CD14-positive monocyte (primary cell): ENCODE results near the gene CLDN8. TPM values are rescaled to one million over a fixed set of nuclear protein-coding genes. Genes with fewer than 3 reads are reported as not detected.

Experiments used
- DNase-seq, 3 donors: peaks; one replicate each; pipeline ENCODE4 v3.0.0-alpha.2; 2011 to 2022
- H2AFZ ChIP-seq: 2 replicates; pipeline ENCODE4 v1.6.0; 2012; ENCODE audit warnings: mild to moderate bottlenecking, low read depth, low read length, inconsistent platforms; ENCODE audit not compliant: insufficient read depth, poor library complexity, severe bottlenecking
- H3K27ac ChIP-seq, 2 donors: 1 replicate in 1 of 2; 2 replicates in 1 of 2; pipeline ENCODE4 v1.5.1; 2012 to 2013; ENCODE audit warnings: low read length in 2 of 2, control low read depth in 1 of 2, inconsistent platforms in 1 of 2, low read depth in 1 of 2, mild to moderate bottlenecking in 1 of 2
- H3K27me3 ChIP-seq, 2 donors: one replicate each; pipeline versions ENCODE4 v1.6.0 to v1.6.1; 2011 to 2013; ENCODE audit warnings: low read length in 2 of 2; ENCODE audit not compliant: control insufficient read depth in 2 of 2, insufficient read depth in 2 of 2
- H3K36me3 ChIP-seq, 2 donors: replicated peaks in 1 of 2; 1 replicate in 1 of 2; 2 replicates in 1 of 2; pipeline versions ENCODE4 v1.5.1 to v1.6.1; 2012 to 2013; ENCODE audit warnings: low read length in 2 of 2, control low read depth in 1 of 2, inconsistent platforms in 1 of 2, mild to moderate bottlenecking in 1 of 2; ENCODE audit not compliant: insufficient read depth in 2 of 2, control insufficient read depth in 1 of 2
- H3K4me1 ChIP-seq, 2 donors: 1 replicate in 1 of 2; 2 replicates in 1 of 2; pipeline versions ENCODE4 v1.5.1 to v1.6.1; 2012 to 2013; ENCODE audit warnings: low read length in 2 of 2, control low read depth in 1 of 2, inconsistent platforms in 1 of 2, mild to moderate bottlenecking in 1 of 2, moderate library complexity in 1 of 2; ENCODE audit not compliant: insufficient read depth in 2 of 2, control insufficient read depth in 1 of 2
- H3K4me2 ChIP-seq: replicated peaks from 2 replicates; pipeline ENCODE3; 2012; ENCODE audit warnings: low read length, moderate library complexity, mild to moderate bottlenecking; ENCODE audit not compliant: poor library complexity, severe bottlenecking; ENCODE audit errors: extremely low read depth
- H3K4me3 ChIP-seq, 3 experiments: fragments of 200-600 bp in 1 of 3; sonication (generic) in 1 of 3; replicated peaks in 1 of 3; 1 replicate in 2 of 3; 2 replicates in 1 of 3; pipeline ENCODE4 v1.5.1; 2011 to 2013; ENCODE audit warnings: low read length in 3 of 3, mild to moderate bottlenecking in 3 of 3, control low read depth in 2 of 3, low read depth in 2 of 3, inconsistent platforms in 1 of 3, moderate library complexity in 1 of 3
- H3K79me2 ChIP-seq: 2 replicates; pipeline ENCODE4 v1.6.0; 2012; ENCODE audit warnings: mild to moderate bottlenecking, control low read depth, inconsistent platforms, low read length, moderate library complexity; ENCODE audit not compliant: insufficient read depth
- H3K9ac ChIP-seq: 2 replicates; pipeline ENCODE4 v1.6.0; 2017; ENCODE audit warnings: low read length, mild to moderate bottlenecking; ENCODE audit not compliant: insufficient read depth, poor library complexity, severe bottlenecking
- H3K9me3 ChIP-seq, 2 donors: replicated peaks in 1 of 2; 1 replicate in 1 of 2; 2 replicates in 1 of 2; pipeline versions ENCODE4 v1.5.1 to v1.6.1; 2012 to 2013; ENCODE audit warnings: low read length in 2 of 2, control low read depth in 1 of 2; ENCODE audit not compliant: control insufficient read depth in 1 of 2, insufficient read depth in 1 of 2
- H4K20me1 ChIP-seq: 2 replicates; pipeline ENCODE4 v1.6.0; 2012; ENCODE audit warnings: mild to moderate bottlenecking, low read length, control low read depth, moderate library complexity; ENCODE audit not compliant: insufficient read depth
- H3K27ac Mint-ChIP-seq, 7 donors: one replicate each; pipeline ENCODE4 v1.8.0; 2020; ENCODE audit warnings: mild to moderate bottlenecking in 7 of 7, mixed read lengths in 7 of 7, moderate library complexity in 6 of 7, inconsistent platforms in 2 of 7
- H3K27me3 Mint-ChIP-seq, 3 donors: one replicate each; pipeline ENCODE4 v1.8.0; 2021 to 2022; ENCODE audit warnings: low read depth in 3 of 3, mild to moderate bottlenecking in 3 of 3, mixed read lengths in 3 of 3, moderate library complexity in 3 of 3, inconsistent platforms in 1 of 3
- H3K36me3 Mint-ChIP-seq, 2 donors: one replicate each; pipeline ENCODE4 v1.8.0; 2020; ENCODE audit warnings: mixed read lengths in 2 of 2, inconsistent platforms in 1 of 2, mild to moderate bottlenecking in 1 of 2
- H3K4me1 Mint-ChIP-seq: one replicate; pipeline ENCODE4 v1.8.0; 2020; ENCODE audit warnings: mild to moderate bottlenecking, mixed read lengths
- H3K4me3 Mint-ChIP-seq, 2 donors: one replicate each; pipeline ENCODE4 v1.8.0; 2020; ENCODE audit warnings: mild to moderate bottlenecking in 2 of 2, mixed read lengths in 2 of 2, moderate library complexity in 1 of 2
- H3K9me3 Mint-ChIP-seq, 7 donors: one replicate each; pipeline ENCODE4 v1.8.0; 2020 to 2022; ENCODE audit warnings: mixed read lengths in 7 of 7, mild to moderate bottlenecking in 6 of 7, moderate library complexity in 6 of 7, inconsistent platforms in 2 of 7
- WGBS: methylation state at CpG from one replicate; pipeline ENCODE4 v1.1.5; 2013; ENCODE audit warnings: missing lambda C conversion rate; ENCODE audit not compliant: insufficient coverage; 5-methylcytosine and 5-hydroxymethylcytosine counted together
- intact Hi-C, 2 donors: fragments of 100-400 bp; cut with micrococcal nuclease; formaldehyde crosslinking; loops; one replicate each; pipeline versions ENCODE4 v1.15.0 to v1.15.1; 2023
- polyA plus RNA-seq, 3 donors: library from polyadenylated mRNA; depleted of rRNA in 1 of 3; unstranded in 2 of 3; stranded (reverse) in 1 of 3; fragments of 300-500 nt in 2 of 3; fragments of >200 nt in 1 of 3; fragmentation: Illumina TruSeq in 2 of 3; gene quantifications; 1 replicate in 2 of 3; 2 replicates in 1 of 3; pipeline ENCODE4 v1.2.3, GENCODE V29; 2012 to 2021
- TF ChIP-seq, protein P1 (sequence below): fragments of 200-600 bp; IDR thresholded peaks from one replicate; pipeline ENCODE4 v1.8.0; 2022; ENCODE audit warnings: antibody characterized with exemption, mild to moderate bottlenecking

The CLDN8 gene
- polyA plus RNA-seq, 3 donors, result not detected

DNA sequence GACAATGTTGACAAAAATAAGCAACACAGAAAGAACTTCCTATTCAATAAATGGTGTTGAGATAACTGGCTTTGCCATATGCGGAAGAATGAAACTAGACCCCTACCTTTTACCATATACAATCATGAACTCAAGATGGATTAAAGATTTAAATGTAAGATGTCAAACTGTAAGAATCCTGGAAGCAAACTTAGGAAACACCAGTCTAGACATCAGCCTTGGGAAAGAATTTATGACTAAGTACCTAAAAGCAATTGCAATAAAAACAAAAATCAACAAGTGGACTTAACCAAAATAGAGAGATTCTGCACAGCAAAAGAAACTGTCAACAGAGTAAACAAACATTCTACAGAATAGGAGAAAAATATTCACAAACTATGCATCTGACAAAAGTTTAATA lies 16.1 kb upstream of the CLDN8 start:
- Histone ChIP-seq H3K9ac (no peak overlapping the region), H3K79me2 (no peaks in the 10 kb centered on the region), H3K4me3 (no peak overlapping the region), H3K27ac (no peak overlapping the region), H3K4me2 (no peak overlapping the region), H3K27me3 (no peaks in the 10 kb centered on the region), H2AFZ (no peak overlapping the region), H4K20me1 (no peaks in the 10 kb centered on the region), H3K36me3 (no peaks in the 10 kb centered on the region), H3K4me1 (no peaks in the 10 kb centered on the region), H3K9me3 (peaks cover 5 to 11% of the 10 kb centered on the region in 2 donors)
- TF ChIP-seq, protein P1, sequence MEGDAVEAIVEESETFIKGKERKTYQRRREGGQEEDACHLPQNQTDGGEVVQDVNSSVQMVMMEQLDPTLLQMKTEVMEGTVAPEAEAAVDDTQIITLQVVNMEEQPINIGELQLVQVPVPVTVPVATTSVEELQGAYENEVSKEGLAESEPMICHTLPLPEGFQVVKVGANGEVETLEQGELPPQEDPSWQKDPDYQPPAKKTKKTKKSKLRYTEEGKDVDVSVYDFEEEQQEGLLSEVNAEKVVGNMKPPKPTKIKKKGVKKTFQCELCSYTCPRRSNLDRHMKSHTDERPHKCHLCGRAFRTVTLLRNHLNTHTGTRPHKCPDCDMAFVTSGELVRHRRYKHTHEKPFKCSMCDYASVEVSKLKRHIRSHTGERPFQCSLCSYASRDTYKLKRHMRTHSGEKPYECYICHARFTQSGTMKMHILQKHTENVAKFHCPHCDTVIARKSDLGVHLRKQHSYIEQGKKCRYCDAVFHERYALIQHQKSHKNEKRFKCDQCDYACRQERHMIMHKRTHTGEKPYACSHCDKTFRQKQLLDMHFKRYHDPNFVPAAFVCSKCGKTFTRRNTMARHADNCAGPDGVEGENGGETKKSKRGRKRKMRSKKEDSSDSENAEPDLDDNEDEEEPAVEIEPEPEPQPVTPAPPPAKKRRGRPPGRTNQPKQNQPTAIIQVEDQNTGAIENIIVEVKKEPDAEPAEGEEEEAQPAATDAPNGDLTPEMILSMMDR, result no peak
- Mint-ChIP-seq H3K27ac (no peak overlapping the region), H3K4me3 (no peak overlapping the region), H3K27me3 (no peaks in the 10 kb centered on the region), H3K36me3 (no peaks in the 10 kb centered on the region), H3K4me1 (no peaks in the 10 kb centered on the region), H3K9me3 (peaks cover 0 to 4% (median 0%) of the 10 kb centered on the region in 7 donors)
- DNase-seq, result no peak
- WGBS, result no CpG with 5 or more reads among the region's 1 CpG
- intact Hi-C loops, result no loop called here

DNA sequence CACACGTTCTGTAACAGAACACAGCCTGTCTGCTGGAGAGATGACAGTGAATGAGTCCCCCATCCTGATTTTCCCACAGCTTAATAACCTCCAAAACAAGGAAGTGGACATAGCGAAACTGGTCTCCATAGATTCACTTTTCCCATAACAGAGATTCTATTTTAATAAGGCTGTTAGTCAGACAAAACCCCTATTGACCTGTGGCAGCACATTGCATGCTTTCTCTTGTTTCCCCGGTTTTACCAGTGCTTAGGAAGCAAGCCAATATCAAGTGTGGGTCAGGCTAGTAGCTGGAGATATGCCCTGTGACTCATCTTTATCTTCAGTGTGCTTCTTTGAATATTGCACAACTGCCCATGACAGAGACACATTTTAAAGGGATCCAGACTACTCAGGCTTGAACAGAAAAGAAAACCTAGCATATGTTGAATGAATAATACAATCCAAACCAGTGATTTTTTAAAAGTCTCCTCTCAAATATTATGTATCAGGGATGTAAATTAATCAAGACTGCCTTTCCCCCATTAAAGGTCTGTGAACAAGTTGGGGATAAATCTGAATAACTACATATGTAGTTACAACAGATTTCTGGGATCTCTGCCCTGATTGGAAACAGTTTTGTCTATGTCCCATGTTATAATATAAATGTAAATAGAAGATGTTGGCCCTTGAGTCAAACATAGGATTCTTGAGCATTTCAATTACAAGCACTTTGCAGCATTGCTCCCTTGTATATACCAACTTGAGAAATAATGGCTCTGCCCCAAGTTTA lies 11.9 kb upstream of the CLDN8 start:
- Histone ChIP-seq H4K20me1 (no peaks in the 10 kb centered on the region), H3K36me3 (no peaks in the 10 kb centered on the region), H3K9ac (no peak overlapping the region), H3K4me2 (no peak overlapping the region), H3K4me3 (no peak overlapping the region), H3K79me2 (no peaks in the 10 kb centered on the region), H2AFZ (no peak overlapping the region), H3K27ac (no peak overlapping the region), H3K9me3 (peaks cover 4 to 5% of the 10 kb centered on the region in 2 donors), H3K27me3 (no peaks in the 10 kb centered on the region), H3K4me1 (no peaks in the 10 kb centered on the region)
- intact Hi-C loops, result no loop called here
- TF ChIP-seq, protein P1, result no peak
- 67% methylated on average over 1 of the region's 3 CpGs for WGBS
- Mint-ChIP-seq H3K36me3 (no peaks in the 10 kb centered on the region), H3K4me3 (no peak overlapping the region), H3K4me1 (no peaks in the 10 kb centered on the region), H3K27me3 (no peaks in the 10 kb centered on the region), H3K9me3 (peaks cover 0 to 6% (median 2%) of the 10 kb centered on the region in 7 donors), H3K27ac (no peak overlapping the region)
- no peak for DNase-seq
